Measurements from ENCODE around the gene LRWD1.

DNA sequence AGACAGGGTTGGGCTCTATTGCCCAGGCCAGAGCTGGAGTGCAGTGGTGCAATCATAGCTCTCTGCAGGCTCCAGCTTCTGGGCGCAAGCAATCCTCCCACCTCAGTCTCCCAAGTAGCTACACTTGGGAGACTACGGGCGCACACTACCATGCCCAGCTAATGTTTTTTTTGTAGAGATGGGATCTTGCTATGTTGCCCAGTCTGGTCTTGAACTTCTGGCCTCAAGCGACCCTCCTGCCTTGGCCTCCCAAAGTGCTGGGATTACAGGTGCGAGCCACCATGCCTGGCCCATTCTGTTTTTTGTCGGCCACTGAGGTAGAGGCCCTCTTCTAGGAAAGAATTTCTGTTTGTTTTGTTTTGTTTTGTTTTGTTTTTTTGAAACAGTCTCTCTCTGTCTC lies 12.3 kb upstream of the LRWD1 start:
- TF ChIP-seq POLR2A (IDR thresholded peaks at IDR 0.05) (no peak), CTCF (IDR thresholded peaks at IDR 0.05) (no peak)

Data from Peyer's patch (tissue), 4 donors.